Stimulated activated CD4-positive, alpha-beta T cell treated with anti-CD3 and anti-CD28 coated beads, TNF-alpha, amount 100 ng/mL, for 4 hours (primary cell): ENCODE results near the gene SP140L.
"Not testable (repeated sequence)": the region's sequence is repeated elsewhere in the genome, so short reads cannot be mapped to it uniquely, and the experiment has no call there.

ENCODE experiments used
- DNase-seq, 3 experiments: peaks; one replicate each; pipeline ENCODE4 v3.0.0-alpha.2; 2020; ENCODE audit warnings: low read depth in 3 of 3

SP140L gene

DNA sequence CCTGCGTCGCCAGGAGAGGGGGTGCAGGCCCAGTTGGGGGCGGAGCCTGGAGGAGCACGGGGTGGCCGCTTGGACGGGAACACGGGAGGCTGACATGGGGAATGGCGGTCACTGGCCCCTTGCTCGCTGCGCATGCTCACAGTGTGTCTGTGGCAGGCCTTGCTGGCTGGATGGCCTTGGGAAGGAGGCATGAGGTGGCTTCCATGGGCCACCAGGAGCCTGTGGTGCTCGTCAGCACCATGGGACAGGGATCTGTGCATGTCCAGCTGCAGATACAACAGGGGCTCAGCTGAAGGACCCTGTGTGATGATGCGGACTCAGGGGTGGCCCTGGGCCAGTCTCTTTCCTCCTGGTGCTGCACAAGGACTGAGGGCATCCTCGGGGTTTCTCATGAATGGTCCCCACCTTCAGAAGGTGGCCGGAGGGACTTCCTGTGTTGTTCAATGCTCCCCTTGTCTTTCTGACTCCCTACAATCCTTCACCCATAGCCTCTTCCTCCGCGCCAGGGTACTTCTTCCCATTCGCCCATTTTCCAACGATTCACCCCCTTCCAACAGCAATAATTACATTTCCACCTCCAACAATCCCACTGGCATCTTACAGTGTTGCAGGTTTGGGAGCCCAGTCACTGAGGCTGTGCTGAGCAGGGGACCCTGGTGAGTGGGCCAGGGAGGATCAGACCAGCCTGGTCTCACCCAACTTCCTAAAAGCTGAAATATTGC is 3.4 kb upstream of the SP140L start:
- no peak for DNase-seq

DNA sequence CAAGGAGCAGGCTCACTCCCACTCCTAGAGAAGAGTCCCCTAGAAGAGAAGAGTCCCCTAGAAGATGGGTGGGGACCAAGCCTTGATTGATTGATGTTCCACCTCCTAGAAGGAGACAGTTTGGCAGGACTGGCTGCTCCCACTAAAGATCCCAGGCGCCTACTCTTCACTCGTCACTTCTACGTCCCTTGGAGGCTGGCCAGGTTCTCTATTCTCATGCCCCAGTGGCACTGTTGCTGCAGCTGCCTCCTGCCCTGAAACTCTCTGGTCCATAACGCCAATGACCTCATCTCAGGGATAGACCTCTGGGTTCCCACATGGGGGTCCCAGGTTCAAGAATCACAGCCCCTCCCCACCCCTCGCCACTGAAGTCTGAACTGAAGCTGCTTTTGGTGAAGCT is 2.5 kb upstream of the SP140L start:
- no peak for DNase-seq

DNA sequence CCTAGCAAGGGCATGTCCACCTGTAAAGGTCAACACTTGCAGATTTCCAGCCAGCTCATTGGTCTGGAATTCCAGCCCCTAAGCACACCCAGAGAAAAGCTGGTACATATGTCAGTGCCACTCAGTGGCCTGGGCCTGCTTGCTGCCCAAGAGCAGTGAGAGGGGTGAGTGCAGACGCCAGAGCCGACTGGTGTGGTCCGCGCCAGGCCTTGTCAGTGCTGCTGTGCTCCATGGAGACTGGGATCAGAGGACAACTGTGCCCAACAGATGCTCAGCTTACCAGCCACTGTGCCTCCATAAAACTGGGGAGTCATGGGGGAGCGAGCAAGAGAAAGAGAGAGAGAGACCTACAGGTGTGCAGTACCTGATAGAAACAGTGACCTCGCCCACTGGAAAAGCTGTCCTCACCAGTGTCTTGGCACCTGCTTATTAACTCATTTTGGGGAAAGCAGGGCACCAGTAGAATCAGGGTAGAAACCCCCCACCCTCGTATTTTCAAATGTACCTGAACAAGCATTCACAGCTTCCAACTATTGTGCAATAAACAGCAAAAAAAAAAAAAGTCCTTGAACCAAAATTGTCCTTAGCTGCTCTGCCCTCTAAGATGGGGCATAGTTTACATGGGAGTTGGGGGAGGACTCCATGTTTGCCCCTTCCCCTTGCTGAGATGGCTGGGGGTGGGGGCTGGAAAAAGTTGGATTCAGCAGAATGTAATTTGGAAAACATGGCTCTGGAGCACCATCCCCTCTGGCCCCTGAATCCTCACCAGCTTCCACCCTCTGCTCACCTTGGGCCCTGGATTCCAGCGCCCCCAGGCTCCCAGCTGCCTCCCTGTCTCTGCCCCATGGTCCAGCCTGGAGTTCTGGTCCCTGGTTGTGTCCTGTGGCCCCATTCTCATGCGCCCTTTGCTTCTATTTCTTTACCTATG is 1.4 kb upstream of the SP140L start:
- no peak for DNase-seq

DNA sequence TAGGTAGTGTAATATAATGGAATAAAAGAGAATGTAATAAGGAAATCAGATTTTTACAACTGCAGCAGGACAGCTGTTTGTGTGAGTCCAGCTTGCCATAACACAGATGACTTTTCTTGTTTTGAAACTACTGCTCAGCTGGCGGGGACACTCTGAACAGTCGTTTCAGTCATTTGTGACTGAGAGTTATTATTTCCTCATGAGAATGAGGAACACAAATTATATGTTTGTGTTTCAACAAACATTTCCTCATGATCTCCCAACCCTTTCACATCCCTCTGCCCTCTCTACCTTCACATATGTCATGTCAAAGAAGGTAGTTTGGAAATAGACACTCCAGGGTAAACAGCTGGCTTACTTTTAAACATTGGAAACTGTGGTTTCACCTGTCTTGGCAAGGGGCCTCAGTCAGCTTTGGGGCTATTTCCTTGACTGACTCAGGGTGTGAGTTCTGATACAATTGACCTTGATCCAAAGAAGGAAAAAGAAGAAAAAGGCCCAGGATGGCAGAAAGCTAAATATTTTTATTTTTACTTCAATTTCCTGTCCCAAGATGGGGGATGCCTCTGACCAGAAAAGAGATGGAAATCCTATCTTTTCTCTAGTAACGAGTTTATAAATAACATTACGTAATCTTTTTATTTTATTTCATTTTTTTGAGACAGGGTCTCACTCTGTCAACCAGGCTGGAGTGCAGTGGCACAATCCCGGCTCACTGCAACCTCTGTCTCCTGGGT is 593 bp downstream of the SP140L start:
- DNase-seq: no peak

DNA sequence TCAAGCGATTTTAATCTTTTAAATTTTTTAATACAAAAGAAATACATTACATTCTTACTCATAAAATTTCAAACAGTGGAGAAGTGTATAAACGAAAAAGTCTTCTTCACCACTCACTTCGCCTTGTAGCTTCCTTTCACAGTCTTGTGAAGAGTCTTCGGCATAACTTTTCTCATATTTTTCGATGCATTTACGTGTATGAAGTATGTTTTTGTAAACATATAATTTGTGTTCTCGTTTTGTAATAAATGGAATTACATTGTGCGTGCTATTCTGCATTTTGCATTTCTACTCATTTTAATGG is 1.1 kb downstream of the SP140L start:
- no peak for DNase-seq

DNA sequence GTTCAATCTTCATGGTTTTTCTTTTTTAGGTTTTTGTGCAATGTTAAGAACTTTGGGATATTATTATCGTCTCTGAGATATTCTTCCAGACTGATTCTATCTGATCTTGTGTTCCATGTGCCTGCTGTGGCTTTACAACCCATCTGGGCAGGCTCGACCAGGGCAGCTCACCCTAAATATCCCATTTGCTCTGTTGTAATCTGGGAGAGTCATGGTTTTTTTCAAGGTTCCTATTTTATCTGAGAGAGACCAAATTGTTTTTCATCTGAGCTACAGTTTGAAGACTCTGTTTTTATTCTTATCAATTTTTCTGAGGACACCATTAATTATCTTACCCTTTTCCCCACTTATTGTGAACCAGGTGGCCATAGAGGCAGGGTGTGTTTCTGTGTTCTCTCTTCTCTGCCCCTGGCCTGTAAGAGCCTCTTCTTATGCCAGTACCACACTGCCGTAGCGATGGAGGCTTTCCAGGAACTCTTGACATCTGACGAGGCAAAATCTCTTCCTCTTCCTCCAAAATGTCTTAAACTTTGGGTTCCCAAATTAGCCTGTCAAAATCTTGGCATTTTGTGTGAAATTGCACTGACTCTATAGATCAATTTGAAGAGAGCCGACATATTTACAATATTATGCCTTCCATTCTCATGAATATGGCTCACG is 3.1 kb downstream of the SP140L start:
- no peak for DNase-seq

DNA sequence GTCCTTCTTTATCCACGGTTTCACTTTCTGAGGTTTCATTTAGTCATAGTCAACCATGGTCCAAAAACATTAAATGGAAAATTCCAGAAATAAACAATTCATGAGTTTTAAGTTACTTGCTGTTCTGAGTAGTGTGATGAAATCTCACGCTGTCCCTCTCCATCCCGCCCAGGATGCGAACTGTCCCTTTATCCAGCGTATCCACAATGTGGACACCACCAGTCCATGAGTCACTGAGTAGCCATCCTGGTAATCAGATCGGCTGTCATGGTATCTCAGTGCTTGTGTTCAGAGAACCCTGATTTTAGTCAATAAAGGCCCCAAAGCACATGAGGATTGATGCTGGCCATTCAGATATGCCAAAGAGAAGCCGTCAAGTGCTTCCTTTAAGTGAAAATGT is 3.7 kb downstream of the SP140L start:
- no peak for DNase-seq

DNA sequence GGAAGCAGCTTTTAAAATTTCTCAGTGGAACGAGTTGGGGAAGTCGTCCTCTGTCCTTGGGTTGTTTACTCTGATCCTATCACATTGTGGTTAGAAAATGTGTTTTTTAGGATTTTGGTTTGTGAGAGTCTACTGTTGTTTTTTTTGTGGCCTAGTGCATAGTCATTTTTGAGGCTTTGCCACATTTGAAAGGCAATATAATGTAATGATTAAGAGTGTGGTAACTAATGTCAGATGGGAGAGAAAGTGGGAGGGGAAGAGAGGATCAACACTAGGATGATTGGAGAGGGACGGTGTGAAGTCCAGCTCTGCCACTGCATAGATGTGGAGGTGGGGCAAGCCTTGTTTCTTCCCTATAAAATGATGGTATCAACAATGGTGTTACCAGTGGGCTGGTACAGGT is 8.5 kb downstream of the SP140L start:
- no peak for DNase-seq

DNA sequence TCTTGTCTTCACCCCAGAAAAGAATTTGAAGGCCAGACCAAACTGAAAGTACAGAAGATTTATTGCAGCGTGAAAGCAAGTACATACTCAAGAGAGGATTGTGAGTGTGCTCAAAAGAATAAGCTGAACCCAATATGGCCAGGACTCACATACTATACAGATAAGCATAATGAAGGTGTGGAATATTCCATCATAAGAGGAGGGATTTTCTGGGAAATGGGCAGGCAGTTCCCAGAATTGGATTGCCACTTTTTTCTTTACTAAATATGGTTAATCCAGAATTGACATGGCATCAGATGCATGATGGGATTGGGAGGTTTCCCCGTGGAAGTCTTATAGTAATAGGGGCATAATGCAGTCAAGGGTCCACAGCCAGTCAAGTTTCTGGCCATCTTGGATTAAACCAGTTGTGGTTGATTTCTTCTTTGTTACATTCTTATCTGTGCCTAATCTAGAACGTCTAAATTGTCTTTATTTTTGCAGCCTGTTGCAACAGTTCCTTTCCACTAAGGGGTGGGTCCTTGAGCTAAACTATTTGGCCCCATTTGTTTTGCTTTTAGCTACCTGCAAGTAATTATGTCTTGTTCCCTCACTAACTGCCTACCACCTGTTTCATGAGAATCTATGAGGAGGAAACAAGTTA is 9.0 kb downstream of the SP140L start:
- no peak for DNase-seq

DNA sequence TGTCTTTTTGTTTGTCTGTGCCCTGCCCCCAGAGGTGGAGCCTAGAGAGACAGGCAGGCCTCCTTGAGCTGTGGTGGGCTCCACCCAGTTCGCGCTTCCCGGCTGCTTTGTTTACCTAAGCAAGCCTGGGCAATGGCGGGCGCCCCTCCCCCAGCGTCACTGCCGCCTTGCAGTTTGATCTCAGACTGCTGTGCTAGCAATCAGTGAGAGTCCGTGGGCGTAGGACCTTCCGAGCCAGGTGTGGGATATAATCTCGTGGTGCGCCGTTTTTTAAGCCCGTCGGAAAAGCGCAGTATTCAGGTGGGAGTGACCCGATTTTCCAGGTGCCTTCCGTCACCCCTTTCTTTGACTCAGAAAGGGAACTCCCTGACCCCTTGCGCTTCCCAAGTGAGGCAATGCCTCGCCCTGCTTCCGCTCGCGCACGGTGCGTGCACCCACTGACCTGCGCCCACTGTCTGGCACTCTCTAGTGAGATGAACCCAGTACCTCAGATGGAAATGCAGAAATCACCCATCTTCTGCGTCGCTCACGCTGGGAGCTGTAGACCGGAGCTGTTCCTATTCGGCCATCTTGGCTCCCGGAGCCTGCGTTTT is 15.0 kb downstream of the SP140L start:
- not testable (repeated sequence) for DNase-seq

DNA sequence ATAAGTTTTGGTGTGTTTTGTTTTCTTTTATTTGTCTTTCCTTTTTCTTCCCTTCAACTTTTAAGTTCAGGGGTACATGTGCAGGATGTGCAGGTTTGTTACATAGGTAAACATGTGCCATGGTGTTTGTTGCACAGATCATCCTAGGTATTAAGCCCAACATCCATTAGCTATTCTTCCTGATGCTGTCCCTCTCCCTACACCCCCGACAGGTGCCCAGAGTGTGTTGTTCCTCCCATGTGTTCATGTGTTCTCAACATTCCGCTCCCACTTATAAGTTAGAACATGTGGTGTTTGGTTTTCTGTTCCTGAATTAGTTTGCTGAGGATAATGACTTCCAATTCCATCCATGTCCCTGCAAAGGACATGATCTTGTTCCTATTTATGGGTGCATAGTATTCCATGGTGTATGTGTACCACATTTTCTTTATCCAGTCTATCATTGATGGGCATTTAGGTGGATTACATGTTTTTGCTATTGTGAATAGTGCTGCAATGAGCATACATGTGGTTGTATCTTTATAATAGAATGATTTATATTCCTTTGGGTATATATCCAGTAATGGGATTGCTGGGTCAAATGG is 16.1 kb downstream of the SP140L start:
- DNase-seq: not testable (repeated sequence)

DNA sequence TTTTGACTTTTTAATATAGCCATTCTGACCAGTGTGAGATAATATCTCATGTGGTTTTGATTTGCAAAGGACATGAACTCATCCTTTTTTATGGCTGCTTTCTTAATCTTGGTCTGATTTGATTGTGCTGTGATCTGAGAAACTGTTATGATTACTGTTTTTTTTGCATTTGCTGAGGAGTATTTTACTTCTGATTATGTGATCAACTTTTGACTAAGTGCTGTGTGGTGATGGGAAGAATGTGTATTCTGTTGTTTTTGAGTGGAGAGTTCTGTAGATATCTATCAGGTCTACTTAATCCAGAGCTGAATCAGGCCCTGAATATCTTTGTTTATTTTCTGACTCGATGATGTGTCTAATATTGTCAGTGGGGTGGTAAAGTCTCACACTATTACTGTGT is 16.8 kb downstream of the SP140L start:
- no peak for DNase-seq

DNA sequence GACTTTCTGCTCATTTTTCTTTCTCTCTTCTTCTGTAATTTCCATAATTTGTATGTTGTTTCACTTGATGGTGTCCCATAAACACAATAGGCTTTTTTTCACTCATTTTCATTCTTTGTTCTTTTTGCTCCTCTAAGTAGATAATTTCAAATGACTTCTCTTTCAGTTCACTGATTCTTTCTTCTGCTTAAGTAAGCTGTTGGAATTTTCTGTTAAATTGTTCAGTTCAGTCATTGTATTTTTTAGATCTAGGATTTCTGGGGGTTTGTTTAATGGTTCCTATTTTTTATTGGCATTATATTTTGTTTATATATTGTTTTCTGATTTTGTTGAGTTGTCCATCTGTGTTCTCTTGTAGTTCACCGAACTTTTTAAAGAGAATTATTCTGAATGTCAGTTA is 19.5 kb downstream of the SP140L start:
- no peak for DNase-seq

DNA sequence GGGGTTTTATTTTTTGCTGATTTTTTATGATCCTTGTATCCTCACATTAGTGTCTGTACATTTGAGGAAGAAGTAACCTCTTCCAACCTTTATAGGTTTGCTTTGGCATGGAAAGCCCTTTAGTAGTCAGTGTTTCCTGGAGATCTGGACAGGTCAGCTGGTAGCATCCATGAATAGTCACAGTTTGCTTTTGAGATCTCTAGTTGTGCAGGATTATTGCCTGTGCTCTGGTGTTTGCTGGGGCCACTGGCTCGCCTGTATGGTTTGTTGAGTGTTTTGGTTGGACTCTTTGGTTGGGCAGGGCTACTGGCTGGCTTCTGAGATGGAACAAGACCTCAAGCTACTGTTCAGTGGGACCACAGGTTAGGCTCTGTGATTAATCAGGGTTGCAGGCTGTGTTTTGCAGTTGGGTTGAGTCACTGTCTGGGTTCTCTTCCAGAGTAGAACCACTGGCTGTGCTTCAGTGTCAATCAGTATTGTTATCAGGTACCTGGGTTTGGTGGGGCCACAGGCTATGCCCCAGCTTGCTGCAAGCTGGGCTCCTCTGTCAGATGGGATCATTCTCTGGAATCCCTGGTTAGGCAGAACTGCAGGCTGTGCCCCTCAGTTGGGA is 20.0 kb downstream of the SP140L start:
- DNase-seq: no peak

DNA sequence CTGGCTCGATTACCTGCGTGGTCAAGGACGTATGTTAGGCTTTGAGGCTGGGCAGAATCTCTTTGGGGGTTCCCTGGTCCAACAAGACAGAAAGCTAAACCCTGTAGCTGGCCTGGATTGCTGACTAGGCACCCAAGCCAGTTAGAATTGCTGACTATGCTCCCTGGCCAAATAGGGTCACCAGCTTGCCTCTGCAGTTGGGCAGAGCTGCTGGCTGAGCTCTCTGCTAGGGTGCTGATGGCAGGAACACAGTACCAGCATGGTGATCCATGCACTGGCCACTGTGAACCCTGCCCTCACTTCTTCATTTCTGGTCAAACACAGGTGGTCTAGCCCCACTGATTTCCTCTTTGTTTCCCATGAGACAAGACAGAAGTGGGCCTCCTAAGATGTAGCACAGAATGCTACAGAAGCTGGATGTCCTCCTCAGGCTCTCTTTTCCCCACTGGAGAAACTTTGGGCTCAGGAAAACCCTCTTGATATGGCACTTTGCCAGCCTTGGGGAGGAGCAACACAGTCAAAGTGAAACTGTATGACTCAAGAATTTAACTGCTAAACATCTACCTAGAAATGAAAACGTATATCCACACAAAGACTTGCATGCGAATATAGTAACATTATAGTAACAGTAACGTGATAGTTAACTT is 20.8 kb downstream of the SP140L start:
- no peak for DNase-seq

DNA sequence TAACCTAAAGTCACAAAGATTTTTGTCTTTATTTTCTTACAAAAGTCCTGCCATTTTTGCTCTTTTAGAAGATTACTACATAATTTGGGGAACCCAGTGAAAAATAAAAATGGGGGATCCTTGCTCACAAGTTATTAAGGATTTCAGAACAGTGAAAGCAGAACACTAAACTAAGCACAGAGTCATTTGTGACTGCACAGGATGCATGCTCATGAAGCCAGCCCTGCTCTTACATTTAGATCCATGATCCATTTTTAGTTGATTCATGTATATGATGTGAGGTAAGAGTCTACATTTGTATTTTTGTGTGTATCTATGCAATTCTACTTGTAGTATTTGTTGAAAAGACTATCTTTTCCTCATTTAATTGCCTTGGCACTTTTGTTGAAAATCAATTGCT is 21.8 kb downstream of the SP140L start:
- DNase-seq: no peak

DNA sequence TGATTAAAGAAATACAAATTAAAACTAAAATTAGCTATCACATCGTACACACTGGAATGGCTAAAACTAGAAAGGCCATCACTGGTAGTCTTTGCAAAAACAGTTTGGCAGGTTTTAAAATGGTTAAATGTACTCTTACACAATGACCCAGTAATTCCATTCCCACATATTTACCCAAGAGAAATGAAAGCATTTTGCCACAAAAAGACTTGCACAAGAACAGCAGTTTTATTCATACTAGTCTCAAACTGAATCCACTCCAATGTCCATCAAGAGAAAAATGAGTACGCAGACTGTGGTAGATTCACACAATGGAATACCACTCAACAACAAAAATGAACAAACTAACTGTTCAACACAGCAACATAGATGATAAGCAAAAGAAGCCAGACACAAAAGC is 29.1 kb downstream of the SP140L start:
- DNase-seq: no peak

DNA sequence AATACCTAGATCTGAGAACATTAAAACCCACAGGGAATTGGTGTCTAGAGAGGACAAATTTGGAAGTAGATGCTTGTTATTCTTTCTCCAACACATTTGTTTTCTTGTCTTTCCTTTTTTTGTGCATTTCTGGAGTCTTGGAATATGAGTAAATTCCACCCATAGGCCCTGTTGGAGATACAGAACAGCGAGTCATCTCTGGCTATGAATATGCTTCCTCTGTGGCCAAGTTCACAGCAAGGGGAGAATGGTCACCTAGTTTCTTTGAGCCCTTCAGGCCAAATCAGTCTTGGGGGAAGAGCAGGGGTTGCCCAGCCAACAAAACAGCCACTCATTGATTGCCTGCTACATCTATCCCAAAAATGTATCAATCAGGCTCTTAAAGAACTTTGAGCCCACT is 31.3 kb downstream of the SP140L start:
- no peak for DNase-seq

DNA sequence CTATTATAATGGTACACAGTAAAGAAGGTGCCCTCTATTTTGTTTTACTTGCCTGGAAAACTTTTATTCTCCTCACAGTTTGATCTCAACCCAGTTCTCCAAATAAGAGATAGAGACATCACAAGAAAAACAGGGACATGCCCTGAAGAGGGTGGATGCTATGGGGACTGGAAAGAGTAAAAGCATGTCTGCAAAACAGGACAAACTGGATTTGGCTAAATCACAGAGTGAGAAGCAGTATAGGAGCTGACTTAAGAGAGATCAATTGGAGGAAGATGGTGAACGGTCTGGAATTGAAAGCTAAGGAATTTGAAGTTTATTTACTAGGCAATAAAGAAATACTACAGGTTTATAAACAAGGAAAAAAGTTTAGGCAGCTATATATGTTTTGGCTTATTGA is 33.0 kb downstream of the SP140L start:
- DNase-seq: no peak
